Upper lobe of right lung (tissue), 1 donor: ENCODE results near the gene TRIM14. TPM values are rescaled to one million over a fixed set of nuclear protein-coding genes. Genes with fewer than 3 reads are reported as not detected.

ENCODE experiments used
- ATAC-seq: fragments of 200-7000 bp; cut with Tn5 transposase; one replicate; pipeline ENCODE4 v1.9.1; 2020; ENCODE audit warnings: mild to moderate bottlenecking, moderate library complexity
- DNase-seq: peaks from one replicate; pipeline ENCODE4 v3.0.0-alpha.2; 2020
- H3K27ac ChIP-seq: fragments of 200-600 bp; one replicate; pipeline ENCODE4 v1.8.0; 2022
- H3K27me3 ChIP-seq: fragments of 200-600 bp; one replicate; pipeline ENCODE4 v1.8.0; 2022; ENCODE audit warnings: mild to moderate bottlenecking
- H3K36me3 ChIP-seq: fragments of 200-600 bp; one replicate; pipeline ENCODE4 v1.8.0; 2022
- H3K4me1 ChIP-seq: fragments of 200-600 bp; one replicate; pipeline ENCODE4 v1.8.0; 2022
- H3K4me3 ChIP-seq: fragments of 200-600 bp; one replicate; pipeline ENCODE4 v1.8.0; 2022; ENCODE audit warnings: mild to moderate bottlenecking
- H3K9me3 ChIP-seq: fragments of 200-600 bp; one replicate; pipeline ENCODE4 v1.8.0; 2022
- CTCF ChIP-seq: fragments of 200-600 bp; IDR thresholded peaks from one replicate; pipeline ENCODE4 v1.8.0; 2022; ENCODE audit warnings: antibody characterized with exemption
- intact Hi-C: fragments of 100-400 bp; cut with DNase I; formaldehyde crosslinking; loops from one replicate; pipeline ENCODE4 v1.11.0; 2022
- total RNA-seq: library from RNA; stranded (reverse); fragmentation: NEBNext Ultra II Directional; extraction: Animal tissue kit (Norgen Biotek cat#: 25700); gene quantifications from one replicate; pipeline ENCODE4 v1.2.1, GENCODE V29; 2021
- donor health status: DM: no; HTN: yes; CAD: no; lungs with severe emphysema.

The TRIM14 gene
- total RNA-seq, 1 donor from 2014 or later: 38.7 TPM

- no peak overlapping the region for H3K27ac ChIP-seq
- peak; percentile 82 for DNase-seq
These were observed 31.3 kb downstream of the TRIM14 start for GRCh38 chr9:98087420-98088354.

GRCh38 chr9:98086461-98086860 is 32.6 kb downstream of the TRIM14 start:
- intact Hi-C loops: no loop called here
- H3K4me1 ChIP-seq: peaks cover 7% of the 10 kb centered on the region
- H3K27me3 ChIP-seq: no peaks in the 10 kb centered on the region
- no peak overlapping the region for H3K27ac ChIP-seq
- H3K36me3 ChIP-seq: peaks cover 33% of the 10 kb centered on the region
- H3K9me3 ChIP-seq: no peaks in the 10 kb centered on the region
- no peak for TF ChIP-seq CTCF
- ATAC-seq (no peak), DNase-seq (no peak)
- no peak overlapping the region for H3K4me3 ChIP-seq

More at GRCh38 chr9:98087420-98088354, 31.3 kb downstream of the TRIM14 start:
- no peak for TF ChIP-seq CTCF
- Histone ChIP-seq H3K9me3 (no peaks in the 10 kb centered on the region), H3K36me3 (peaks cover 20% of the 10 kb centered on the region), H3K27me3 (no peaks in the 10 kb centered on the region), H3K4me1 (peaks cover 7% of the 10 kb centered on the region), H3K4me3 (peak overlapping the region; percentile 36)
- peak; percentile 84 for ATAC-seq
- intact Hi-C loops: no loop called here

- no peak overlapping the region for H3K27ac ChIP-seq
- no peak for DNase-seq
- TF ChIP-seq CTCF: no peak
These were observed 33.1 kb downstream of the TRIM14 start for GRCh38 chr9:98085944-98086343.

GRCh38 chr9:98085058-98085457 is 34.0 kb downstream of the TRIM14 start:
- Histone ChIP-seq H3K4me3 (no peak overlapping the region), H3K4me1 (peaks cover 10% of the 10 kb centered on the region), H3K27me3 (no peaks in the 10 kb centered on the region), H3K36me3 (peaks cover 47% of the 10 kb centered on the region), H3K9me3 (no peaks in the 10 kb centered on the region), H3K27ac (no peak overlapping the region)
- intact Hi-C loops: no loop called here
- DNase-seq: no peak
- no peak for ATAC-seq
- TF ChIP-seq CTCF: no peak

More at GRCh38 chr9:98085944-98086343, 33.1 kb downstream of the TRIM14 start:
- Histone ChIP-seq H3K9me3 (no peaks in the 10 kb centered on the region), H3K4me1 (peaks cover 10% of the 10 kb centered on the region), H3K36me3 (peaks cover 38% of the 10 kb centered on the region), H3K27me3 (no peaks in the 10 kb centered on the region), H3K4me3 (no peak overlapping the region)
- intact Hi-C loops: no loop called here
- ATAC-seq: no peak

- Histone ChIP-seq H3K4me1 (peaks cover 10% of the 10 kb centered on the region), H3K36me3 (peaks cover 53% of the 10 kb centered on the region), H3K4me3 (no peak overlapping the region), H3K27me3 (no peaks in the 10 kb centered on the region), H3K27ac (no peak overlapping the region), H3K9me3 (no peaks in the 10 kb centered on the region)
- no peak for TF ChIP-seq CTCF
- DNase-seq: no peak
- intact Hi-C loops: no loop called here
- ATAC-seq: no peak
These were observed 34.6 kb downstream of the TRIM14 start for GRCh38 chr9:98084396-98084795.
